Pancreas (tissue), 10 donors: ENCODE results near the gene GPR84. TPM values are rescaled to one million over a fixed set of nuclear protein-coding genes. Genes with fewer than 3 reads are reported as not detected.

Experiments
- ATAC-seq, 4 donors: fragments of 200-7000 bp; cut with Tn5 transposase; one replicate each; pipeline versions ENCODE4 v1.8.0 to v1.9.1; 2020; ENCODE audit warnings: mild to moderate bottlenecking in 4 of 4, moderate library complexity in 4 of 4
- DNase-seq, 6 donors: peaks; one replicate each; pipeline ENCODE4 v3.0.0-alpha.2; 2020
- FAIRE-seq: peaks from 2 replicates; lab custom pipeline; 2012; peaks lifted over from hg19 to GRCh38; lab: Jason Lieb, UNC
- H3K27ac ChIP-seq, 4 donors: fragments of 200-600 bp; sonication (generic); 1 replicate in 3 of 4; 2 replicates in 1 of 4; pipeline versions ENCODE4 v1.5.0 to v1.8.0; 2020
- H3K27me3 ChIP-seq, 4 donors: fragments of 200-600 bp; one replicate each; pipeline ENCODE4 v1.8.0; 2021
- H3K36me3 ChIP-seq, 3 donors: fragments of 200-600 bp; sonication (generic) in 1 of 3; one replicate each; pipeline versions ENCODE4 v1.5.0 to v1.8.0; 2020 to 2021
- H3K4me1 ChIP-seq, 3 donors: fragments of 200-600 bp; one replicate each; pipeline ENCODE4 v1.8.0; 2021
- H3K4me3 ChIP-seq, 4 donors: fragments of 200-600 bp; sonication (generic) in 2 of 4; one replicate each; pipeline versions ENCODE4 v1.5.0 to v1.8.0; 2020 to 2021
- H3K9me3 ChIP-seq, 4 donors: fragments of 200-600 bp; one replicate each; pipeline ENCODE4 v1.8.0; 2021
- CTCF ChIP-seq, 4 donors: fragments of 200-600 bp; sonication (generic) in 3 of 4; IDR thresholded peaks; one replicate each; pipeline versions ENCODE4 v1.5.0 to v1.8.0; 2021; ENCODE audit warnings: antibody characterized with exemption in 4 of 4
- WGBS, 2 donors: extraction: QIAGEN DNeasy Blood & Tissue Kit; methylation state at CpG; one replicate each; pipeline ENCODE4 v1.1.7; 2013; 5-methylcytosine and 5-hydroxymethylcytosine counted together
- intact Hi-C, 3 donors: fragments of 100-400 bp; cut with DNase I; formaldehyde crosslinking; loops; one replicate each; pipeline versions ENCODE4 v1.11.1 to v1.14.2; 2022
- polyA plus RNA-seq, 2 donors: library from polyadenylated mRNA; stranded (reverse); fragments of 200-250 nt; gene quantifications; one replicate each; pipeline ENCODE4 v1.2.3, GENCODE V29; 2013
- total RNA-seq, 6 donors: library from RNA; stranded (reverse); fragmentation: NEBNext Ultra II Directional in 4 of 6; extraction: Animal tissue kit (Norgen Biotek cat#: 25700) in 4 of 6; gene quantifications; one replicate each; pipeline versions ENCODE4 v1.2.1 to v1.2.4, GENCODE V29; 2021 to 2023
- donor health status: healthy with polysubstance abuse.
- donor health status: DM: no; HTN: no; CAD: no; lungs with moderate emphysema.
- donor health status: DM: no; HTN: no; CAD: no.
- donor health status: control.
- donor health status: control.
- donor health status: Bipolar disorder and iron deficiency.
- donor health status: DM: yes; HTN: yes; CAD: no.
- donor health status: DM: no; HTN: no; CAD: no.
- donor health status: DM: no; HTN: no; CAD: no.
- donor health status: DM: yes; HTN: yes; CAD: no.

GPR84 gene
- total and polyA plus RNA-seq, 8 donors: 0.09 to 0.87 (median 0.39) TPM; not detected in 2

GRCh38 chr12:54411391-54412241 is 47.3 kb upstream of the GPR84 start:
- FAIRE-seq: no peak
- WGBS, 2 donors: 74 to 79% methylated on average over 8 to 10 of the region's 10 CpGs

DNA sequence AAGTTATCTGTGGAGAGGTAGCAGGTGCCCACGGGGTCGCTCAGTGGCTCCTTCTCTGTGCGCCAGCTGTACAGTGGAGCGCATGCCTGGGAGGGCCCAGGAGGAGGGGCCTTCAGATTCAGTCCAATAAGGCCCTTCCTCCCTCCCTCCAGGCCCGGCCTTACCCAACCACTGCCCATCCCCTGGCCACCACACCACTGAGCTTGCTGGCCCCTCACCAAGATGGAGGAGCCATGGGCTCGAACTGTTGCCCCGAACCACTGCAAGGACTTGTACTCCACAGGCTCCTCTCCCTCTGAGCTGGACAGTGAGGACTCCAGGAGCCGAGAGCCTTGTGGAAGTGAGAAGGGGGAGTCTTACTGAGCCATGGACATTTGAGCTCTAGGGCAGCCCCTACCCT is 45.0 kb upstream of the GPR84 start:
- ATAC-seq: no peak
- no peak overlapping the region for H3K4me3 ChIP-seq

More at GRCh38 chr12:54411391-54412241, 47.3 kb upstream of the GPR84 start:
- Histone ChIP-seq H3K9me3 (no peaks in the 10 kb centered on the region), H3K4me1 (peaks cover 9 to 20% (median 12%) of the 10 kb centered on the region in 3 donors), H3K27me3 (no peaks in the 10 kb centered on the region), H3K27ac (peak overlapping the region in 2 of 4 donors; percentile 9 to 13), H3K4me3 (no peak overlapping the region), H3K36me3 (no peaks in the 10 kb centered on the region)
- TF ChIP-seq CTCF (IDR thresholded peaks at IDR 0.05): no peak
- DNase-seq (no peak), ATAC-seq (peak in 3 of 4 donors; percentile 31 to 59 (median 44))
- intact Hi-C loops: no loop called here

DNA sequence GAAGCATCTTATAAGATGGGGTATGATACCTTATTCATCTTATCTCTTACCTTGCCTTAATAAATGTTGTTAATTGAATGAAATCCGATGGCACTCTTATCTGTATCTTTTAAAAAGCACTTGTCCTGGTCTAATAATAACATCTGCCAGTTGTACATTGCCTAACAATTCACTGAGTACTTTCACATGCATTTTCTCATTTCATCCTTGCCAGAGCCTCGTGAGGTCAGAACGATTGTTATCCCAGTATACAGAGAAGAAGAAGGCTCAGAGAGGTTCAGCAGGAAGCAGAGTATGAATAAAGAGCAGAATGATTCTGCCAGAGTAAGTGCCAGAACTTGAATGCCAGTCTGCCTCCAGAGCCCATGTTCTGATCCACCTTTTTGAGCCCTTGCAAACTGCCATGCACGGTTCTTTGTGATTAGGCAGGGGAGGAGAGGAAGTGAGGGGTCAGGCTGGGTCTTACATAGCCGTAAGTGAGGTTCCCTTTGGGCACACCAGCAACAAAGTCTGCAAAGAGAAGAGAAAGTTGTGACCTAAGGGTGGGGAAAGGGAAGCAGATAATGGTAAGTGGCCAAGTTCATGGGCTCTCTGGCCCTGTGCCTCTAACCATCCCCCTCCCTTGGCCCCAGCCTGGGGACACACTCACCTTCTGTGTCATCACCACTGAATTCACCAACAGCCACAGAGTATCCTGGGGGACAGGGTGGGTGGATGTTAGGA is 43.1 kb upstream of the GPR84 start:
- H3K27ac ChIP-seq: no peak overlapping the region
- FAIRE-seq: no peak
- WGBS, 2 donors: 60 to 63% methylated on average over 5 of the region's 5 CpGs
- H3K4me3 ChIP-seq: no peak overlapping the region
- H3K4me1 ChIP-seq: no peaks in the 10 kb centered on the region
- TF ChIP-seq CTCF (IDR thresholded peaks at IDR 0.05): no peak
- intact Hi-C loops: no loop called here
- no peaks in the 10 kb centered on the region for H3K27me3 ChIP-seq
- peak in 1 of 4 donors; percentile 51 for ATAC-seq
- peaks cover 0 to 13% (median 0%) of the 10 kb centered on the region in 3 donors for H3K36me3 ChIP-seq
- no peak for DNase-seq
- H3K9me3 ChIP-seq: no peaks in the 10 kb centered on the region

More for the DNA sequence above, 45.0 kb upstream of the GPR84 start:
- intact Hi-C loops: no loop called here
- peaks cover 0 to 7% (median 0%) of the 10 kb centered on the region in 3 donors for H3K4me1 ChIP-seq
- H3K27me3 ChIP-seq: no peaks in the 10 kb centered on the region
- DNase-seq (no peak), FAIRE-seq (no peak)
- no peaks in the 10 kb centered on the region for H3K9me3 ChIP-seq
- no peaks in the 10 kb centered on the region for H3K36me3 ChIP-seq
- WGBS, 2 donors: 88 to 94% methylated on average over 8 of the region's 8 CpGs
- no peak overlapping the region for H3K27ac ChIP-seq
- TF ChIP-seq CTCF (IDR thresholded peaks at IDR 0.05): no peak

- no peaks in the 10 kb centered on the region for H3K9me3 ChIP-seq
- no peak overlapping the region for H3K4me3 ChIP-seq
- no peaks in the 10 kb centered on the region for H3K27me3 ChIP-seq
- intact Hi-C loops: no loop called here
- H3K36me3 ChIP-seq: peaks cover 0 to 26% (median 8%) of the 10 kb centered on the region in 3 donors
- no peak for DNase-seq
- no peak overlapping the region for H3K27ac ChIP-seq
- no peak for FAIRE-seq
- no peaks in the 10 kb centered on the region for H3K4me1 ChIP-seq
- ATAC-seq: no peak
- no peak for TF ChIP-seq CTCF (IDR thresholded peaks at IDR 0.05)
- WGBS, 2 donors: 87% methylated on average over 7 of the region's 7 CpGs
Measured at GRCh38 chr12:54405573-54405972, 41.3 kb upstream of the GPR84 start.
